Upper lobe of left lung (tissue), 6 donors: ENCODE measurements around the gene ZNF831. TPM values are rescaled to one million over a fixed set of nuclear protein-coding genes. Genes with fewer than 3 reads are reported as not detected.

Experiments used
- ATAC-seq, 2 donors: fragments of 200-7000 bp; cut with Tn5 transposase; one replicate each; pipeline ENCODE4 v1.9.1; 2022; ENCODE audit warnings: mild to moderate bottlenecking in 2 of 2, moderate library complexity in 2 of 2; ENCODE audit not compliant: low FRiP score in 2 of 2
- DNase-seq, 2 donors: peaks; one replicate each; pipeline ENCODE4 v3.0.0-alpha.2; 2019 to 2020
- H3K27ac ChIP-seq, 4 donors: fragments of 200-600 bp; sonication (generic); one replicate each; pipeline ENCODE4 v1.5.1; 2016 to 2019
- H3K27me3 ChIP-seq, 4 donors: fragments of 200-600 bp; sonication (generic); one replicate each; pipeline ENCODE4 v1.5.1; 2017 to 2019
- H3K36me3 ChIP-seq, 4 donors: fragments of 200-600 bp; sonication (generic); one replicate each; pipeline ENCODE4 v1.5.1; 2016 to 2019
- H3K4me1 ChIP-seq, 4 donors: fragments of 200-600 bp; sonication (generic); one replicate each; pipeline ENCODE4 v1.5.1; 2018 to 2019
- H3K4me3 ChIP-seq, 4 donors: fragments of 200-600 bp; sonication (generic); one replicate each; pipeline ENCODE4 v1.5.1; 2017 to 2019; ENCODE audit warnings: mild to moderate bottlenecking in 2 of 4, moderate library complexity in 1 of 4
- H3K9me3 ChIP-seq, 4 donors: fragments of 200-600 bp; sonication (generic); one replicate each; pipeline ENCODE4 v1.5.1; 2018 to 2019
- CTCF ChIP-seq, 6 experiments: fragments of 450-650 bp in 4 of 6; fragments of 200-600 bp in 2 of 6; sonication (generic) in 2 of 6; IDR thresholded peaks; one replicate each; pipeline ENCODE4 v1.5.1; 2016 to 2019; ENCODE audit warnings: antibody characterized with exemption in 6 of 6
- EP300 ChIP-seq, 4 donors: sonication (generic); formaldehyde crosslinking; IDR thresholded peaks; one replicate each; pipeline ENCODE4 v1.5.1; 2017; ENCODE audit warnings: antibody characterized with exemption in 4 of 4, control low read depth in 2 of 4
- POLR2A ChIP-seq, 4 donors: fragments of 450-650 bp; IDR thresholded peaks; one replicate each; pipeline ENCODE4 v1.5.1; 2016 to 2017; ENCODE audit warnings: antibody characterized with exemption in 4 of 4, mild to moderate bottlenecking in 2 of 4
- POLR2AphosphoS5 ChIP-seq, 2 donors: sonication (generic); formaldehyde crosslinking; IDR thresholded peaks; one replicate each; pipeline ENCODE4 v1.5.1; 2017; ENCODE audit warnings: antibody characterized with exemption in 2 of 2
- WGBS, 2 donors: methylation state at CpG; one replicate each; pipeline ENCODE4 v1.1.5; 2017 to 2018; 5-methylcytosine and 5-hydroxymethylcytosine counted together
- total RNA-seq, 6 donors: library from RNA; depleted of rRNA in 4 of 6; stranded (reverse); fragments of >200 nt in 4 of 6; gene quantifications; one replicate each; pipeline versions ENCODE4 v1.1.0 to v1.2.1, GENCODE V29; 2016 to 2021
- donor health status: DM: no; HTN: no; CAD: no; lungs with moderate emphysema.
- donor health status: DM: no; HTN: yes; CAD: no; lungs with severe emphysema.

The ZNF831 gene
- total RNA-seq, 6 donors from 2014 or later, result 0.98 to 6.2 (median 2.8) TPM

- Histone ChIP-seq H3K9me3 (no peaks in the 10 kb centered on the region), H3K4me3 (no peak overlapping the region), H3K36me3 (no peaks in the 10 kb centered on the region), H3K4me1 (peaks cover 0 to 6% (median 0%) of the 10 kb centered on the region in 4 donors), H3K27me3 (no peaks in the 10 kb centered on the region), H3K27ac (no peak overlapping the region)
- DNase-seq, result no peak
- WGBS, 2 donors, result 84 to 90% methylated on average over 5 of the region's 5 CpGs
- no peak for TF ChIP-seq EP300 (IDR thresholded peaks at IDR 0.05)
- no peak for ATAC-seq
These were observed 20.3 kb upstream of the ZNF831 start for GRCh38 chr20:59143326-59143725.

GRCh38 chr20:59144179-59144830 is 19.3 kb upstream of the ZNF831 start:
- WGBS, 2 donors, result 81 to 84% methylated on average over 9 of the region's 9 CpGs
- H3K36me3 ChIP-seq, result no peaks in the 10 kb centered on the region
- ATAC-seq, result no peak

GRCh38 chr20:59144831-59145196 is 18.8 kb upstream of the ZNF831 start:
- Histone ChIP-seq H3K4me3 (no peak overlapping the region), H3K9me3 (no peaks in the 10 kb centered on the region), H3K4me1 (peaks cover 0 to 6% (median 0%) of the 10 kb centered on the region in 4 donors), H3K27me3 (no peaks in the 10 kb centered on the region), H3K36me3 (no peaks in the 10 kb centered on the region), H3K27ac (no peak overlapping the region)
- ATAC-seq (no peak), DNase-seq (no peak)
- TF ChIP-seq POLR2A (IDR thresholded peaks at IDR 0.05) (no peak), CTCF (IDR thresholded peaks at IDR 0.05) (no peak), EP300 (IDR thresholded peaks at IDR 0.05) (no peak), POLR2AphosphoS5 (IDR thresholded peaks at IDR 0.05) (no peak)
- 92 to 100% methylated on average over 4 of the region's 4 CpGs for WGBS, 2 donors

More at GRCh38 chr20:59144179-59144830, 19.3 kb upstream of the ZNF831 start:
- Histone ChIP-seq H3K9me3 (no peaks in the 10 kb centered on the region), H3K27me3 (no peaks in the 10 kb centered on the region), H3K27ac (no peak overlapping the region), H3K4me1 (peaks cover 0 to 6% (median 0%) of the 10 kb centered on the region in 4 donors), H3K4me3 (no peak overlapping the region)
- DNase-seq, result no peak
- TF ChIP-seq POLR2AphosphoS5 (IDR thresholded peaks at IDR 0.05), result no peak
- TF ChIP-seq POLR2A (IDR thresholded peaks at IDR 0.05), result no peak
- TF ChIP-seq EP300 (IDR thresholded peaks at IDR 0.05), result no peak
- TF ChIP-seq CTCF (IDR thresholded peaks at IDR 0.05), result no peak

- H3K4me3 ChIP-seq, result peak overlapping the region in 1 of 4 donors; percentile 13
- ATAC-seq, result no peak
- H3K27ac ChIP-seq, result peak overlapping the region in 1 of 4 donors; percentile 66
- 88 to 91% methylated on average over 5 of the region's 5 CpGs for WGBS, 2 donors
- H3K4me1 ChIP-seq, result peaks cover 0 to 6% (median 0%) of the 10 kb centered on the region in 4 donors
- H3K36me3 ChIP-seq, result no peaks in the 10 kb centered on the region
- DNase-seq, result no peak
- no peaks in the 10 kb centered on the region for H3K9me3 ChIP-seq
- no peaks in the 10 kb centered on the region for H3K27me3 ChIP-seq
- no peak for TF ChIP-seq POLR2AphosphoS5 (IDR thresholded peaks at IDR 0.05)
- no peak for TF ChIP-seq CTCF (IDR thresholded peaks at IDR 0.05)
- no peak for TF ChIP-seq POLR2A (IDR thresholded peaks at IDR 0.05)
- no peak for TF ChIP-seq EP300 (IDR thresholded peaks at IDR 0.05)
These were observed 18.2 kb upstream of the ZNF831 start for GRCh38 chr20:59145247-59145923.

DNA sequence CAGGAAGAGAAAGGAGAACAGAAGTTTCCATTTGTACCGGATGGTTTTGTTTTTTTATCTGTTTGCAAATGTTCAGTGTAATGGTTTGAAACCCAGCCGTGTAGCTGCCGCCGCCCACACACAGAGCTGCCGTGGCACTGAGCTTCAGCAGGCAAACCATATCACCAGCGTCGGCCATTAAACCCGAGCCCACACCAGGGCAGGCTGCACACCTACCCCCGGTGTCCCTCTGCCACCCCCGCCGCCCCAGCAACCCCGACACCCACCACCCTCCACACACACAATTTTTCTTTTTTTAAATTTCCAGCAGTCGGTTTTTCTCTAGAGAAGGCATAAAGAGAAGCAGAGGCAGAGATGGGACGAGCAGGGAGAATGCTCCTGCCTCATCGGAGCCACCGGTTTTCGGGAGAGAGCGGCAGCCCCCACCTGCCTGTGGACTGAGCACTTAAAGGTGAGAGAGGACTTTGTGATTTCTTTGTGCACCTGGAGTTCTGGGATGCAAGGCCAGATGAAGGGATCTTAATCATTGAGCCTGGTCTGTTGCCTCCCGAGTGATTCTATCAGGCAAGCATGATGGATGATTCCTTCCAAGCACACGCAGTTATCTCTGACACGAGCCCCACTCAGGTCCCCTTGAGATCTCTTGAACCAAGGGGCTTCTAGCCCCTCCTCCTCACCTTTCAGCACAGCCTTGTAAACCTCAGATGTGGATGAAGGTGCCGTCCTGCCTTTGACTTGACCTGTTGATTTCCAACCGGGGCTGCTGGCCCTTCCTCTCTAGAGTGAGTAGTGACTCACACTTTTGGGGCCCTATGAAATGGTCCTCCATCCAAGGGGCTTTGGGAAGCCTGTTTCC is 17.5 kb upstream of the ZNF831 start:
- H3K9me3 ChIP-seq, result no peaks in the 10 kb centered on the region
- H3K4me1 ChIP-seq, result peaks cover 0 to 6% (median 0%) of the 10 kb centered on the region in 4 donors
- peak overlapping the region in 3 of 4 donors; percentile 35 to 66 (median 41) for H3K27ac ChIP-seq
- H3K36me3 ChIP-seq, result no peaks in the 10 kb centered on the region
- WGBS, 2 donors, result 68 to 81% methylated on average over 23 of the region's 23 CpGs
- H3K4me3 ChIP-seq, result peak overlapping the region in 2 of 4 donors; percentile 10 to 13
- no peaks in the 10 kb centered on the region for H3K27me3 ChIP-seq
- DNase-seq (peak in 1 of 2 donors; percentile 49), ATAC-seq (no peak)
- TF ChIP-seq POLR2AphosphoS5 (IDR thresholded peaks at IDR 0.05), result no peak
- no peak for TF ChIP-seq POLR2A (IDR thresholded peaks at IDR 0.05)
- TF ChIP-seq CTCF (IDR thresholded peaks at IDR 0.05), result no peak
- TF ChIP-seq EP300 (IDR thresholded peaks at IDR 0.05), result no peak
